ENCODE results near the gene PTCRA.

PTCRA gene

GRCh38 chr6:42962096-42962495 lies 46.2 kb downstream of the PTCRA start:
- H3K9me3 Mint-ChIP-seq: peaks cover 3% of the 10 kb centered on the region
- no peak for DNase-seq
- peaks cover 58% of the 10 kb centered on the region for H3K27me3 Mint-ChIP-seq (ENCODE audit: low read depth, poor library complexity)
- no peak overlapping the region for H3K27ac Mint-ChIP-seq
- H3K4me1 Mint-ChIP-seq: peaks cover 6% of the 10 kb centered on the region
- no peak overlapping the region for H3K4me3 Mint-ChIP-seq
- no peak for TF ChIP-seq CTCF (IDR thresholded peaks at IDR 0.05)
- H3K36me3 Mint-ChIP-seq (ENCODE audit: low read depth): peaks cover 18% of the 10 kb centered on the region

- no peak overlapping the region for H3K27ac Mint-ChIP-seq
- no peak overlapping the region for H3K4me3 Mint-ChIP-seq
- peaks cover 6% of the 10 kb centered on the region for H3K4me1 Mint-ChIP-seq
- H3K36me3 Mint-ChIP-seq (ENCODE audit: low read depth): peaks cover 18% of the 10 kb centered on the region
- TF ChIP-seq CTCF (IDR thresholded peaks at IDR 0.05): no peak
- DNase-seq: no peak
- peaks cover 3% of the 10 kb centered on the region for H3K9me3 Mint-ChIP-seq
- H3K27me3 Mint-ChIP-seq (ENCODE audit: low read depth, poor library complexity): peaks cover 58% of the 10 kb centered on the region
Measured at GRCh38 chr6:42962502-42963178, 46.8 kb downstream of the PTCRA start.

GRCh38 chr6:42963179-42963854 lies 47.5 kb downstream of the PTCRA start:
- H3K27ac Mint-ChIP-seq: no peak overlapping the region
- H3K27me3 Mint-ChIP-seq (ENCODE audit: low read depth, poor library complexity): peaks cover 53% of the 10 kb centered on the region
- peaks cover 6% of the 10 kb centered on the region for H3K4me1 Mint-ChIP-seq
- H3K9me3 Mint-ChIP-seq: peaks cover 3% of the 10 kb centered on the region
- no peak overlapping the region for H3K4me3 Mint-ChIP-seq
- no peak for DNase-seq
- H3K36me3 Mint-ChIP-seq (ENCODE audit: low read depth): peaks cover 18% of the 10 kb centered on the region
- no peak for TF ChIP-seq CTCF (IDR thresholded peaks at IDR 0.05)

- Mint-ChIP-seq H3K4me1 (peaks cover 6% of the 10 kb centered on the region), H3K9me3 (peaks cover 3% of the 10 kb centered on the region), H3K27ac (no peak overlapping the region), H3K27me3 (ENCODE audit: low read depth, poor library complexity) (peaks cover 46% of the 10 kb centered on the region), H3K36me3 (ENCODE audit: low read depth) (peaks cover 21% of the 10 kb centered on the region), H3K4me3 (no peak overlapping the region)
- no peak for TF ChIP-seq CTCF (IDR thresholded peaks at IDR 0.05)
- DNase-seq: peak; percentile 43
Measured at GRCh38 chr6:42963855-42964605, 48.2 kb downstream of the PTCRA start.

- H3K4me1 Mint-ChIP-seq: no peaks in the 10 kb centered on the region
- no peak for DNase-seq
- H3K27me3 Mint-ChIP-seq (ENCODE audit: low read depth, poor library complexity): peaks cover 20% of the 10 kb centered on the region
- H3K4me3 Mint-ChIP-seq: no peak overlapping the region
- no peaks in the 10 kb centered on the region for H3K9me3 Mint-ChIP-seq
- no peak overlapping the region for H3K27ac Mint-ChIP-seq
- peaks cover 23% of the 10 kb centered on the region for H3K36me3 Mint-ChIP-seq (ENCODE audit: low read depth)
- no peak for TF ChIP-seq CTCF (IDR thresholded peaks at IDR 0.05)
Measured at GRCh38 chr6:42966571-42966970, 50.7 kb downstream of the PTCRA start.
